GM21737 (cell line): ENCODE results near the gene CLIP4.
A peak's percentile ranks its signal among the peaks of the same experiment; 100 is the strongest.

Experiments used
- ATAC-seq: cut with Tn5 transposase; IDR thresholded peaks from one replicate; pipeline ENCODE4 v1.9.1; 2021; ENCODE audit warnings: mild to moderate bottlenecking, moderate library complexity; ENCODE audit not compliant: unreplicated experiment

CLIP4 gene

DNA sequence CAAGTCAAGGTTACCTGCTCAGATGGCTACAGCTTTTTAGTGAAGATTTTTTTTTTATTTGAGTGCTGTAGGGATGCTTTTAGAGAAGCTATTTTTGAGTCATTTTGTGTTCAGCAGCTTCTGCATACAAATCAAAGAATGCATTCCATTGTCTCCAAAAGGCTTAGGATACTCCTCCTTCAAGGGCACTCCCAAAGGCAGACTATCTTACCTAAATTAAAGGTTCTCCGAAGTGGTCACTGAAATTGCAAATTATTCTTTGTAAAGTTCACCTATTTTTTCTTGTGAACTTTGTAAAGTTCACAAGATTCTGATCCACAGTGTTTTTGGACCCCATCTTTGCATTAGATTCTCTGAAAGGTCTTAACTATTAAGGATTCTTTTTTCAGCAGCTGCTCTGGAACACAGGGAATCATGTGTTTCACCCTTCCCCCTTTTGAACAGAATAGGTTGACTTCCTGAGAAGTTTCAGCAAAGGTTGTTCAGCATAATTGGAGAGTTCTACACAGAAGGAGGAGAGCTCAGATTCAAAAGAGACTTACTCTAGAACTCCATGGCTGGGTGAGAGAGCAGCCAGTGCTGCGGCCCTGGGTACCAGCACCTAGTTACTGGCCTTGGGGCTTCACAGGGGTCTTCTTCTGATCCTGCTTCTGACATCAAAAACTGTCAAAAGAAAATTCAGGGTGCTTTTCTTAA lies 14.5 kb downstream of the CLIP4 start:
- no peak for ATAC-seq

DNA sequence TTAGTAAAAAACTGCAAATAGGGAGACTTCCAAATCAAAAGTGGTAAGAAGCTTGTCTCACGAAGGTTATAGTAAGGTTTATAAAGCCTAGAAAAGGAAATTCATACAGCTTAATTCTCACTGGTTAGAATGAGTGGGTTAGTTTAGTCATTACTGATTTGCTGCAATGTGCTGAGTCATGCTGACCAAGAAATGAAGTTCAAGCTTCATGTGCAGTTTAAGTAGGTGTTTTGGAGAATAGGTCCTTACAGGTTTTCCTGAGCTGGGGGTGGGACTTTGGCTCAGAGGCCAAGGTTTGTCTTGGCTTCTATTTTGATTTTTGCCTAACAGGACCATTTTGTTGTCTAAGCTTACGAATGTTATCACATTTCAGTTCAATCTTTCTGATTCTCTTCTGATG lies 15.1 kb downstream of the CLIP4 start:
- peak; percentile 65 for ATAC-seq

DNA sequence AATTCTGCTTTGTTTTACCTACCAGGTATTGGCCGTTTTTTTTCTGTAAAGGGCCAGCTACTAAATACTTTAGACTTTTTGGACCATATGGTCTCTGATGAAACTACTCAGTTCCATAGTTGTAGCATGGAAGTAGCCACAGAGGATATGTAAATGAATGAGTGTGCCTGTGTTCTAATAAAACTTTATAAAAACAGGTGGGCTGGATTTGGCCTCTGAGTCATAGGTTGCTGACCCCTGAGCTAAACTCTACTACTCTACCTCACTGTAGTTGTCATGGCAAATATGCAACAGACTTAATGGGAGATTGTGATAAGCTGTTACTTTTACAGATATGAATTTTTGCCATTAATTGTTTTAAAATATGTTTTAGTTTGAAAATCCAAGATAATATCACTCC lies 19.7 kb downstream of the CLIP4 start:
- no peak for ATAC-seq

DNA sequence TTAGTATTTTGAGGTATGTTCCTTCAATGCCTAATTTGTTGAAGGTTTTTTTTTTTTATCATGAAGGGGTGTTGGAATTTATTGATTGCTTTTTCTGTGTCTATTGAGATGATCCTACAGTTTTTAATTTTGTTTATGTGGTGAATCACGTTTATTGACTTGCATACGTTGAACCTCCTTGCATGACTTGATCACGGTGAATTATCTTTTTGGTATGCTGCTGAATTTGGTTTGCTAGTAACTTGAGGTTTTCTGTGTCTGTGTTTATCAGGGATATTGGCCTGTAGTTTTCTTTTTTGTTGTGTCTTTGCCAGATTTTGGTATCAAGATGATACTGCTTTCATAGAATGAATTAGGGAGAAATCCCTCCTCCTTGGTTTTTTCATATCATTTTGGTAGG lies 23.9 kb downstream of the CLIP4 start:
- no peak for ATAC-seq

DNA sequence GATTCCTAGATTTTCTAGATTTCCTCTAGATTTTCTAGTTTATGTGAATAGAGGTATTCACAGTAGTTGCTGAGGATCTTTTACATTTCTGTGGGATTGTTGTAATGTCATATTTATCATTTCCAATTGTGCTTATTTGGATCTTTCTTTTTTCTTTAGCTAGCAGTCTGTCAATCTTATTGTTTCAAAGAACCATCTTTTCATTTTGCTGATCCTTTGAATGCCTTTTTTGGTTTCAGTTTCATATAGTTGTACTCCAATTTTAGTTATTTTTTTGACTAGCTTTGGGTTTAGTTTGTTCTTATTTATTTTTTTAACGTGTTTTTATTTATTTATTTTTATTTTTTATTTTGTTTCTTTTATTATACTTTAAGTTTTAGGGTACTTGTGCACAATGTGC lies 24.5 kb downstream of the CLIP4 start:
- no peak for ATAC-seq

DNA sequence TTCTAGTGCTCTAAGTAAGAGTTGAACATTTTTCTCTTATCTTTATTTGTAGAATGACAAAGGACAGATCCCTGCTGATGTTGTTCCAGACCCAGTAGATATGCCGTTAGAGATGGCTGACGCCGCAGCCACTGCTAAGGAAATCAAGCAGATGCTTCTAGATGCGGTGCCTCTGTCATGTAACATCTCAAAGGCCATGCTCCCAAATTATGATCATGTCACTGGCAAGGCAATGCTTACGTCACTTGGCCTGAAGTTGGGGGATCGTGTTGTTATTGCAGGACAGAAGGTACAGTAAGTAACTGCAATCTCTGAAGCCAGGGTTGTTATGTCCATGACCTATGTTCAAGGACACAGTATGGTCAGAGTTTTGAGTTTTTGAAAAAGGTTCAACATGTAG lies 28.4 kb downstream of the CLIP4 start:
- ATAC-seq = no peak

DNA sequence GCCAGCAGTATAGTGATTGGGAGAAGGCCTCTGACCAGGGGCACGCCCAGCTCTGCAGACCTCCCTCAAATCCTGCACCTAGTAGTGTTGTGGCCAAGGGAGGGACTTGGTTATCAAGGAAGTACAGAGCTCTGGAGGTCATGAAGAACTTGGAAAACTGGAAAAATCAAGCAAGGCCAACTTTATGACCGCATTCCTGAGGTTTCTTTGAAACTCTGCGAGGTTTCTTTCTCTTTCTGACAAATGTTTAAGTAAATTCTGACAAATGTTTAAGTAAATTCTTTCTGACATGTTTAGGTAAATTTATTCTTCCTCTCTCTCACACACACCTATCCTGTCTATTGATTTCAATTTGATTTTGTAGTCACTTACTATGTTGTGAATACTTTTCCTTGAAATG lies 31.0 kb downstream of the CLIP4 start:
- no peak for ATAC-seq

DNA sequence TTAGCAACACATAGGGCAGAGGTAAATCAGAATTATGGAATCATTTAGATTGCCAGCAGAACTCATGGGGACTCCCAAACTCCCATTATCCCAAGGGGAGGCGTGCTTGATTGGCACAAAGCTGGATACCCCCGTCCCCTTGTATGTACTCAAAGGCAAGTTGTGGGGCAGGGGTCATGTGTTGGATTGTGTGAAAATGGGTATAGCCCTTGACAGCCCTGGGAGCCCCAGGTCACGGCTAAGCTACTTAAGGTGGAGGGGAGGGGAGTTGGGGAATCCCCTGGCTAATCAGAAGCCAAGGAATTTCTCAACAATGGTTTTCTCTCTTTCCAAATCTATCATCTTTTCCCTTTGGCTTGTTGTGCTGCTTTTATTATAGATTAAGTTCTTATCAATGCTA lies 32.7 kb downstream of the CLIP4 start:
- no peak for ATAC-seq

DNA sequence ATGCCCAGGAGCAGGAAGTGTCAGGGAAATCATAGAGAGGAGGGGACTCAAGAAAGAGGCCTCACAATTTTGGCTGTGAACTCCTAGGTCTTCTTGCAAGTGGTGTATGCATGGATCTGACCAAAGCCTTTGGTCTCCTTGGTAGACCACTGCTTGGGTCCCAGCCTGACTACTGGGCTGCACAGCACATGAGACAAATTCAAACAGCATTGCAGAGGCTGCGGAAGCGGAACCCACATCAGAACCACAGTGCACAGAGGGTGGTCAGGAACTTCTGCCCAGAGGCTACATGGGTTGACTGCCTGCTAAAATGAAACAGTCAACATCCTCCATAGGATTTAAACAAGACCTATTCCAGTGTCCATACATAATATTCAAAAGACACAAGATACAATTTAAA lies 39.4 kb downstream of the CLIP4 start:
- no peak for ATAC-seq

DNA sequence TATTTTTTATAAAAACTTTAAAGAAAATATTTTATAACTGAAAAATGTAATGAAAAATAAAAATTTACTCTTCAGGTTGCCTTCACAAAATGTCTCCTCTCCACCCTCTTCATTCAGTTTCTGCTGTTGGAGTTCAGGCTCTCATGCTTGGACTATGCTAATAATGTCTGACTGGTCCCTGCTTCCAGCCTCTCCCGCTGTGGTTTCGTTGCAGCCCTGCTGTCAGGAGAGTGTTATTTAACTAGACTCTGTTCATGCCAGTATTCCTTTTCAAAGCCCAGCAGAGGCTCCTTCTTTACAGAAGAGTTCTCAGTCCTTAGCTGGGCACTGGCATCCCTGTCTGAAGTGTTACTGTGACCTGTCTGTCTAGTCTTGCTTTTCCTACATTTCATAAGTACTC lies 40.4 kb downstream of the CLIP4 start:
- no peak for ATAC-seq

DNA sequence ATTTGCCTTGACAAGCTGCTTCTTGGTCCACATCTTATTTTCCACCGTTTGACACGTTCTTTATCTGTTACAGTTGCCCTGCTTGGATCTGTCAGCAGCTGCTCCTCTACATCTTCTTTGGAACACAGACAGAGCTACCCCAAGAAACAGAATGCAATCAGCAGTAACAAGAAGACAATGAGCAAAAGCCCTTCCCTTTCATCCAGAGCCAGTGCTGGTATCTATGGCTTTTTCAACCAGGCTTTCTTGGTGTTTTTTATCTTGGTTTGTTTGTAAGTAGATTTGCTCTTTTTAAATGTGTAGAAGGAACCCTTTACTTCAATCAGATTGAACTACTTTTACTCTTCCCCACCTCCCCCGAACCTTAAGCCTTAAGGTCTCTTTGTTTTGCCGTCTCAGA lies 41.9 kb downstream of the CLIP4 start:
- ATAC-seq = no peak

DNA sequence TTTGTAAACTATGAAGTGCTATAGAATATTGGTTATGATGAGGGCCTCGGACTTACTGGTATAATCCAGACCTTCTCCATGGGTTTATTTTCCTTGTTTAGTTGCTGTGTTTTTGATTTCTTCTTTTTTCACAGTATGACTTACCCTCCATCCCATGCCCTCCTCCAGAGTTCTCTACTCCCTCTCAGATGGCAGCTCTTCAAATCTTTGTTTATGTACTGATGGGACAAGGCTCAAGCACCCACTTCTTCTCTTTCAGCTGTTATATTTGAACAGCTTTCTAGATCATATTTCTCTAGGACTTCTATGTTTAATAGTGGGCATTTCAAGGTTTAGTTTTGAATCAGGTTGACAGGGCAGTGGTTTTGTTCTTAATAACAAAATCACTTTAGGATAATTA lies 43.9 kb downstream of the CLIP4 start:
- ATAC-seq = no peak

DNA sequence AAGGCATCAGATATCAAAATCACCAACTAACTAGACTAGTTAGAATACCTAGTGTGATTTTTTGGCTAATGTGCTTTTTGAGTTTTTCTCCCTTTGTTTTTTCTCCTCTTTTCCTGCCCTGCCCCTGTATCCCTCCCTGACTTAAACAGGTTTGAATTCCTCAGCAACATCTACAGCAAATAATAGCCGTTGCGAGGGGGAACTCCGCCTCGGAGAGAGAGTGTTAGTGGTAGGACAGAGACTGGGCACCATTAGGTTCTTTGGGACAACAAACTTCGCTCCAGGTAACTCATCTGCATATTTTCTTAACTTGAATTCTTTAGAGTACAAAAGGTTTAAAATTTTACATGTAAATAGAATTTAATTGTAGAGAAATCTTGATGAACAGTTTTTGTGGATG lies 45.0 kb downstream of the CLIP4 start:
- ATAC-seq = no peak

DNA sequence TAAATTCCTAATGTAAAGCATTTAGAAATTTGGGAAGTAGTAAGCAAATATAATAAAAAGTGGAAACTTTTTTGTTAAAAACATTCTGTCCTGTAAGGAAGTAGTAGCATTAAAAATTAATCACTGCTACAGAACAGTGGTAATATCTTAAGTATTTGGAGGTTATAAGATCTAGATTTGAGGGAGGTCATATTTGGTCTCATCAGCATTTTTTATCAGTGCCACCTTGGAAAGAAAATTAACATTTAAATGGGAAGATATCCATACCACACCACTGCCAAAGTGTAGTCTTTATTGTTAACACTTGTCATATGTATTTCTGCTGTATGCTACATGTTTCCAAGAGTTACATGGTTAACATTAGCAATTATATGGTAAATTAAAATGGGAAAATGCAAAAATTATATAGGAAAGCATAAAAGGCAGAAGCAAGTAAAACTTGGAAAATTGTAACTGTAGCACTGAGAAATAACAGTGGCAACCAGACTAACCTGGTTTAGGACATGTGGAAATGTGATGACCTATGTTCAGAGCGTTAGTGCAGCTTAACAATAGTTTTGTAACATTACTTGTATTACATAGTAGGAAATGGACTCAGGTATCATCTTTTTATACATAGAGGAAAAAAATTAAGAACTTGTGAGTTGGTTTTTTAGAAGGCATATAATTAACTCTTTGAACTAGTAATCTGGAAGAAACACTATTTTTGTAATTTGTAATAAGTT lies 47.2 kb downstream of the CLIP4 start:
- no peak for ATAC-seq

DNA sequence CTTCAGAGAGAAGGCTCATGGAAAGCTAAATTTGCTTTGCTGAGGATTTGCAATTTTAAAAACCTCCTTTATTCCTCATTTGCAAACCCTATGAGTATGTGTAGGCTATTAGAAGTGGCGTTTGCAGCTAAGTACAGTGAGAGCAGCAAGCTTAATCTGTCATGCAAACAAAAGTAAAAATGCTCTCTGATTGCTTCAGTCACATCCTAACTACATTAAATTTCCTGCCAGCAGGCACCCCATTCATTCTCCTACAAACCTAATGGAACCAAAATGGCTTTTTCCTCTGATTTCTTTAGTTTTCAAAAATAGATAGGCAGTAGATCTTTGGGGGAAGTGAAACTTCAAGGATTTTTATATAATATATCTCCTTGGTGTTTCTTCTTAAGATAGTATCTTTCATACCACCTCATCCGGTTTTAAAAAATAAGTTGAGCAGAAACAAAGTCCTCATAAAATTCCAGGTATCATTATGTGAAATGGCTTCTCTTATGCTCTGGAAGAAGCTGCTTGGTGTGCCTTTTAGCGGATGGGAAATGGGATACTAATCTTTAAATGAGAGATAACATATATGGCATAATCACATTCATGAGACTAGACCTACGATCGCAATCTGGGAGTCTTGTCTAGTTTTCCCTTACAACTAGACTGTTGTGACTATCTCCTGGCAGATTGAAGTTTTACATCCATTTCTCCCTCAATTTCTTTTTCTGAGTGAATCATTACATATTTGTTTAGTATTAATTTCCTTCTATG lies 49.1 kb downstream of the CLIP4 start:
- ATAC-seq = no peak

DNA sequence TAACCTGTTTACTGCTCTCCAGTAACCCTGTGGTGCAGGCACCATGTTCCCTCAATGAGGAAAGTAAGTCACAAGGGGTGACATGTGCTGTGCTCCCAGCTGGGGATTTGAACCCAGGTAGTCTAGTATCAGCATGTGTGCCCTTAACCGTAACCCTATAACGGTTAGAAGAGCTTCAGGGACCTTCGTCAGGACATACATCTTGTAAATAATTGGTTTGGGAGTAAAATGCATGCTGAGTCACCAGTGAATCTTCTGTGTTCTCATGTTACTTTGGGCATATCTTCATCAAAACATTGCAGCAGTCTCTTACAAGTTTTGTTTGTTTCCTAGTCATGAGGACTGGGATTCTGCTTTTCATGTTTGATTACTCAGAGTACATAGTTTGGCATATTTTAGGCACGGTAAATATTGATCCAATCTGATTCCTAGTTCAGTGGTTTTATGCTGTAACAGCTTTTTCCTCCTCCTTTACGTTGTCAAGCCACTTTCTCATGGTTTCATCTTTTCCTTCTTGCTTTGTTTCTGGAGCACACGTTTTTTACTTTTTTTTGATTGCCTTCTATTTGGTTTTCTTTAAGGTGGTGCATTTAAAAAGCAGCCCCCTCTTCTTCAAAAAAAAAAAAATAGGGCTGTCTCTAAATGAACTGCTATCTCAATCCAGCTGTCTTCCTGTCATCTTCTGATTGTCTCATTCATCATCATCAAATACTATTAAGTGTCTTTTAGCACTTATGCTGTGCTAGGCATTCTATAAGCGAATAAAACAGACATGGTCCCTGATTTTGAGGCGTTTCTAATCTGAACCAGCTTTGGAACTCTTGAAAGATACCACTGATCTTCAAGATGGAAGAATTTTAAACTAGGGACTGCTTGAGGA lies 50.4 kb downstream of the CLIP4 start:
- no peak for ATAC-seq

DNA sequence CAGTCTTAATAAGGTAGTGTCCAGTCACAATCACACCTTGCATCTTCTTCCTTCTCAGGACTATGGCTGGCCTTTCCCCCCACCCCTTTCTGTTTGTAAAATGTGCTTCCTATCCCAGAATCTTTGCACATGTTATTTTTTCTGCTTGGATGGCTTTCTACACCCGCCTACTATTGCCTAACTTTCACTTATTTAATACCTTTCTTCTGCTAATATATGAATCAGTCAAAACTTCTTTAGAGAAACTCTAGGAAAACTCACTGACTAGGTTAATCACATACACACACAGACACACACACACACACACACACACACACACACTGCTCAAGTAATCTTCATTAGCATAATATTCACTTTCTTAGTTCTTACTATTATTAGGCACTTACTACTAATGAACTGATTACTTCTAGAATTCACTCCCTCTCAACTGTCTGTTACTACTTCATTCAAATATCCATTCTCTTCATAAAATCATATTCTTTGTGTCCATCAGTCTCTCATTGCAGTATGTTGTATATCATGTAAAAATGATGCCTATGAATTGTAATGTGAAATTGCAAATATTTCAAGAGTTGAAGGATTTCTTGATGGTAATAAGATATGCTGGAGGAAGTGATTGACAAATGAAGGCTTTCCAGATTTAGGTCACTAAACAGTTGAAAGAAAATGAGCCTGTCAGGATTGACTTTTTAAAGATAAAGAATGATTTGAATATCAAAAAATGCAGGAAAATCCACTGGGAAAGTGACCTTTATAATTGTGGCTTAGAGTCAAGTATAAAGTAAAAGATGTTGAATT lies 51.2 kb downstream of the CLIP4 start:
- no peak for ATAC-seq

DNA sequence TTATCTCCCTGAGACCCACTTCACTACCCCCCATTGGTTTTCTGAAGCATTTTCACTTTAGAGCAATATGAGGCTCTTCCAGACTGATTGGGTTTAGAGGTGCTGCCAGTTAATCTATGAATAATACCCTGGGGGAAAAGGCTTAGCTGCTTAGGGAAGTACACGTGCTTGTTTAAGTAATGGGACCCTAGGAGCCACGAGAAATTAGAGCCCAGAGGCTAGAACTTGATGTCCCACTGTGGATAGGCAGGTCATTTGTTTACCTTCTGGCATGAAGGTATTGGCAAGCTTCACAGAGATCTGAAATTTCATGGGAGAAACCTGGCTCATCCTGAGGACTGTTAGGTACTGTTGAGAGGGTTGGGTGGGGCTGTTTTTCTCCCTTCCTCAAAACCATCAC lies 59.7 kb downstream of the CLIP4 start:
- no peak for ATAC-seq

DNA sequence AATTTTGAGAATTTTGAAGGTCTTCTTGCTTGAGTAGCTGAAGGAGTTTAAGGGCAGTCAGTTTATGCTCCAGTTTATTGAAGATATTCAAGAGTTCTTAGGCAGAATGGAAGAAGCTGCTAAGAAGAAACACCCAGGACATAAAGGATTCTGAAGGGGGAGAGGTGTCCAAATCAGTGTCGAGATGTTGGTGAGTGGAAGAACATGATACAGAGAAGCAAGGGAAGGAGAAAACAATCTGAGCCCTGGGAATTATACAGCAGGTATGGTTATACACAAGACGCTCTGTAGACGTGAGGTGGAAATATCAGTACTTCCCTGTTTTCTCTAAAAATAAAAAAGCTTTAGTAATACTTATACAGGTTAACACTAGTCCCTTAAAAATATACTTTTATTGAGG lies 60.1 kb downstream of the CLIP4 start:
- no peak for ATAC-seq

DNA sequence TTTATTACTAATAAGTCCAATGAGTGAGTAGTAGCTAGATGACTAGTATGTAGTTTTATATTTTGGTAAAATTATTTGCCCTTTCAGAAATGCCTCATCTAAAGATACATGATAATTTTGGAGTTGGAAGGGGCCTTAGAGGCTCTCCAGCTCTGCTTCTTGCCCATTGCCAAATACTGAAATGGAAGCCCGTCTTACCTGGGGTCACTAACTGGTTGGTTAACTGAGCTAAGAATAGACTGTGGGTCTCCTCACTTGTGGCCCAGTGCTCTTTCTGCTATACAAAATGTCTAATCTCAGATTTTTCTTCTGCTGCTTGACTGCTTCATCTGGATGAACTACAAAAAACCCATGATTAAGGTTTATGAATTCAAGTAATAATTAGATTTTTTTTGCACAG lies 67.1 kb downstream of the CLIP4 start:
- no peak for ATAC-seq
